Measurements from ENCODE around the gene EEF1E1. TPM values are rescaled to one million over a fixed set of nuclear protein-coding genes. Genes with fewer than 3 reads are reported as not detected.
A peak's percentile ranks its signal among the peaks of the same experiment; 100 is the strongest.

The EEF1E1 gene
- 35.3 TPM for polyA plus RNA-seq (2013, experiment 1 of 2)
- polyA plus RNA-seq (2013, experiment 2 of 2) = 41.3 TPM

DNA sequence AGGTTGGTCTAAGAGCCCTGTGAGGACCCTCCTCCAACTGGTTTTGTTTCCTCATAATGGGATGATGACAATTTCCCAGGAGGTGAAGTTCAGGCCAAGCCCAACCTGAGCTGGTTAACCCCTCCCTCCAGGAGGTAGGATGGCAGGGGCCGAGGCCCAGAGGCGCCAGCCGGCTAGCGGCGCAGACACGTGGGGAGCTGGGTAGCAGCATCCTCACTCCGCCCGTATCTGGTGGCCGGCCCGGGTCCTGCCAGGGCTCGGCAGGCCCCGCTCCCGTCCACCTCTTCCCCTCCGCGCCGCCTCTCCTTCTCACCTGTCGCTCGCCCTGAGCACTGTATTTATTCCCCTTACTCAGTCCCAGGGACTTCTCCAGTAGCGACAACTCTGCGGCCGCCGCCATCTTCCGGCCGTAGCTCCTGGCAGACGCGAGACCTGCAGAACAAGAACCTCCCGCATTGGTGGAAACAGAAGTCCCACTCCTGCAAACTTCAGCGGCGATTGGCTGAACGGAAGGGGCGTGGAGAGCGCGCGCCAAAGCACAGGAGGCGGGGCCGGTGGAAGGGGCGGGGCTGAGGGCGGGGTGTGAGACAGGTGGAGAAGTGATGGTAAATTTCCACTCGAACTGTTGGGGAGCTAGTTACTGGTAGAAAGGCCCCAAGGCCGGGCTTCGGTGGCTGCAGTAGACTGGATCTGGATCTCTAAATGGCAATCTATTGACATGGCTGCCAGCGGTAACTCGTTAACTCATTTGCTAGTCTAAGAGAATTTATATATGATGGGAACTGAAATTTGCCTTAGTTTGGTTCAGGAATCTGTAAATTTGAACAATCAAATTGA, at the start of gene EEF1E1:
Gene EEF1E1, minus strand, starts transcription at position 427 of the 837 bp plus-strand sequence. Its CDS starts 27 bp downstream, at position 400.
- H3K79me1 ChIP-seq (replicated peaks; ENCODE audit: low read length, poor library complexity, severe bottlenecking) = peaks cover 2% of the 10 kb centered on the region
- WGBS = under 1% methylated on average over 43 of the region's 43 CpGs
- peak within 1 kb of the TSS; percentile 87 for H4K8ac ChIP-seq (ENCODE audit: low read length)
- H2AFZ ChIP-seq (ENCODE audit: low read depth, low read length) = peak within 1 kb of the TSS; percentile 77
- peak within 1 kb of the TSS; percentile 75 to 86 for H3K18ac ChIP-seq (ENCODE audit: low read depth in 1 of 2, low read length in 2 of 2)
- H2BK5ac ChIP-seq (ENCODE audit: low read depth, low read length, poor library complexity, severe bottlenecking) = no peak within 1 kb of the TSS
- peak within 1 kb of the TSS in 1 of 2 experiments; percentile 9 for H3K23ac ChIP-seq (ENCODE audit: low read length in 2 of 2)
- no peaks in the 10 kb centered on the region for H3K9me3 ChIP-seq (ENCODE audit: control insufficient read depth, low read length)
- peak within 1 kb of the TSS; percentile 33 for H3K27ac ChIP-seq (ENCODE audit: low read length, poor library complexity, severe bottlenecking)
- peak within 1 kb of the TSS; percentile 64 to 92 for H3K4ac ChIP-seq (ENCODE audit: low read depth in 1 of 2, low read length in 2 of 2)
- peak within 1 kb of the TSS; percentile 98 for H3K4me2 ChIP-seq (ENCODE audit: low read length, poor library complexity, severe bottlenecking)
- peak within 1 kb of the TSS; percentile 87 for H2AK5ac ChIP-seq (ENCODE audit: low read length, severe bottlenecking)
- H3K36me3 ChIP-seq (ENCODE audit: control insufficient read depth in 1 of 2, insufficient read depth in 2 of 2, low read depth in 1 of 2, low read length in 2 of 2) = no peaks in the 10 kb centered on the region
- H2BK12ac ChIP-seq (ENCODE audit: low read length in 2 of 2) = peak within 1 kb of the TSS in 1 of 2 experiments; percentile 54
- H3K27me3 ChIP-seq (ENCODE audit: control insufficient read depth in 1 of 2, insufficient read depth in 1 of 2, low read length in 2 of 2) = no peaks in the 10 kb centered on the region
- H4K91ac ChIP-seq (ENCODE audit: low read length) = peak within 1 kb of the TSS; percentile 78
- H3K4me3 ChIP-seq (ENCODE audit: insufficient read depth in 1 of 2, low read depth in 1 of 2, low read length in 2 of 2) = peak within 1 kb of the TSS; percentile 92 to 95
- peak; percentile 96 for DNase-seq
- H3K9ac ChIP-seq (ENCODE audit: low read length) = peak within 1 kb of the TSS; percentile 95
- H3K14ac ChIP-seq (ENCODE audit: low read length in 2 of 2) = no peak within 1 kb of the TSS
- H3K4me1 ChIP-seq (ENCODE audit: control insufficient read depth, insufficient read depth, low read depth, low read length) = peaks cover 6% of the 10 kb centered on the region
- H2BK120ac ChIP-seq (ENCODE audit: low read depth, low read length) = no peak within 1 kb of the TSS
- peak within 1 kb of the TSS; percentile 89 for H2BK15ac ChIP-seq (ENCODE audit: low read depth, poor library complexity, severe bottlenecking)

- H3K9me3 ChIP-seq (ENCODE audit: control insufficient read depth, low read length) = no peaks in the 10 kb centered on the region
- no peak overlapping the region for H2BK15ac ChIP-seq (ENCODE audit: low read depth, poor library complexity, severe bottlenecking)
- no peak overlapping the region for H4K8ac ChIP-seq (ENCODE audit: low read length)
- H3K4ac ChIP-seq (ENCODE audit: low read depth in 1 of 2, low read length in 2 of 2) = no peak overlapping the region
- no peaks in the 10 kb centered on the region for H3K79me1 ChIP-seq (replicated peaks; ENCODE audit: low read length, poor library complexity, severe bottlenecking)
- no peak overlapping the region for H2AFZ ChIP-seq (ENCODE audit: low read depth, low read length)
- H3K14ac ChIP-seq (ENCODE audit: low read length in 2 of 2) = no peak overlapping the region
- WGBS = no CpG with 5 or more reads among the region's 1 CpG
- H3K18ac ChIP-seq (ENCODE audit: low read depth in 1 of 2, low read length in 2 of 2) = no peak overlapping the region
- no peak overlapping the region for H2BK120ac ChIP-seq (ENCODE audit: low read depth, low read length)
- DNase-seq = no peak
- H3K4me1 ChIP-seq (ENCODE audit: control insufficient read depth, insufficient read depth, low read depth, low read length) = no peaks in the 10 kb centered on the region
- H3K23ac ChIP-seq (ENCODE audit: low read length in 2 of 2) = no peak overlapping the region
- H3K27ac ChIP-seq (ENCODE audit: low read length, poor library complexity, severe bottlenecking) = no peak overlapping the region
- no peak overlapping the region for H3K9ac ChIP-seq (ENCODE audit: low read length)
- no peak overlapping the region for H2AK5ac ChIP-seq (ENCODE audit: low read length, severe bottlenecking)
- H2BK12ac ChIP-seq (ENCODE audit: low read length in 2 of 2) = no peak overlapping the region
- no peaks in the 10 kb centered on the region for H3K27me3 ChIP-seq (ENCODE audit: control insufficient read depth in 1 of 2, insufficient read depth in 1 of 2, low read length in 2 of 2)
- no peak overlapping the region for H4K91ac ChIP-seq (ENCODE audit: low read length)
- no peak overlapping the region for H3K4me2 ChIP-seq (ENCODE audit: low read length, poor library complexity, severe bottlenecking)
- H3K36me3 ChIP-seq (ENCODE audit: control insufficient read depth in 1 of 2, insufficient read depth in 2 of 2, low read depth in 1 of 2, low read length in 2 of 2) = no peaks in the 10 kb centered on the region
- H3K4me3 ChIP-seq (ENCODE audit: insufficient read depth in 1 of 2, low read depth in 1 of 2, low read length in 2 of 2) = no peak overlapping the region
- no peak overlapping the region for H2BK5ac ChIP-seq (ENCODE audit: low read depth, low read length, poor library complexity, severe bottlenecking)
Measured at GRCh38 chr6:8149350-8149749, 47.0 kb upstream of the EEF1E1 start.

GRCh38 chr6:8143945-8144344, 41.6 kb upstream of the EEF1E1 start:
- H3K9ac ChIP-seq (ENCODE audit: low read length) = no peak overlapping the region
- no peaks in the 10 kb centered on the region for H3K9me3 ChIP-seq (ENCODE audit: control insufficient read depth, low read length)
- H2BK15ac ChIP-seq (ENCODE audit: low read depth, poor library complexity, severe bottlenecking) = no peak overlapping the region
- H3K14ac ChIP-seq (ENCODE audit: low read length in 2 of 2) = no peak overlapping the region
- H3K27ac ChIP-seq (ENCODE audit: low read length, poor library complexity, severe bottlenecking) = no peak overlapping the region
- no peaks in the 10 kb centered on the region for H3K4me1 ChIP-seq (ENCODE audit: control insufficient read depth, insufficient read depth, low read depth, low read length)
- no peak overlapping the region for H3K18ac ChIP-seq (ENCODE audit: low read depth in 1 of 2, low read length in 2 of 2)
- no peak overlapping the region for H3K4me3 ChIP-seq (ENCODE audit: insufficient read depth in 1 of 2, low read depth in 1 of 2, low read length in 2 of 2)
- no peak overlapping the region for H4K8ac ChIP-seq (ENCODE audit: low read length)
- no peak overlapping the region for H2AFZ ChIP-seq (ENCODE audit: low read depth, low read length)
- no peak overlapping the region for H2BK5ac ChIP-seq (ENCODE audit: low read depth, low read length, poor library complexity, severe bottlenecking)
- no peak overlapping the region for H2BK12ac ChIP-seq (ENCODE audit: low read length in 2 of 2)
- no CpG with 5 or more reads among the region's 2 CpGs for WGBS
- no peak overlapping the region for H4K91ac ChIP-seq (ENCODE audit: low read length)
- H3K79me1 ChIP-seq (replicated peaks; ENCODE audit: low read length, poor library complexity, severe bottlenecking) = no peaks in the 10 kb centered on the region
- no peak overlapping the region for H2AK5ac ChIP-seq (ENCODE audit: low read length, severe bottlenecking)
- H2BK120ac ChIP-seq (ENCODE audit: low read depth, low read length) = no peak overlapping the region
- H3K27me3 ChIP-seq (ENCODE audit: control insufficient read depth in 1 of 2, insufficient read depth in 1 of 2, low read length in 2 of 2) = no peaks in the 10 kb centered on the region
- DNase-seq = no peak
- H3K4me2 ChIP-seq (ENCODE audit: low read length, poor library complexity, severe bottlenecking) = no peak overlapping the region
- H3K4ac ChIP-seq (ENCODE audit: low read depth in 1 of 2, low read length in 2 of 2) = no peak overlapping the region
- no peaks in the 10 kb centered on the region for H3K36me3 ChIP-seq (ENCODE audit: control insufficient read depth in 1 of 2, insufficient read depth in 2 of 2, low read depth in 1 of 2, low read length in 2 of 2)
- no peak overlapping the region for H3K23ac ChIP-seq (ENCODE audit: low read length in 2 of 2)

- H2BK120ac ChIP-seq (ENCODE audit: low read depth, low read length) = no peak overlapping the region
Measured at GRCh38 chr6:8139451-8139850, 37.1 kb upstream of the EEF1E1 start.

More at GRCh38 chr6:8139451-8139850, 37.1 kb upstream of the EEF1E1 start:
- no peaks in the 10 kb centered on the region for H3K9me3 ChIP-seq (ENCODE audit: control insufficient read depth, low read length)
- H3K27ac ChIP-seq (ENCODE audit: low read length, poor library complexity, severe bottlenecking) = no peak overlapping the region
- H2AFZ ChIP-seq (ENCODE audit: low read depth, low read length) = no peak overlapping the region
- H3K4me2 ChIP-seq (ENCODE audit: low read length, poor library complexity, severe bottlenecking) = no peak overlapping the region
- 84% methylated on average over 6 of the region's 7 CpGs for WGBS
- no peak overlapping the region for H3K18ac ChIP-seq (ENCODE audit: low read depth in 1 of 2, low read length in 2 of 2)
- H4K8ac ChIP-seq (ENCODE audit: low read length) = no peak overlapping the region
- no peaks in the 10 kb centered on the region for H3K36me3 ChIP-seq (ENCODE audit: control insufficient read depth in 1 of 2, insufficient read depth in 2 of 2, low read depth in 1 of 2, low read length in 2 of 2)
- no peak overlapping the region for H3K9ac ChIP-seq (ENCODE audit: low read length)
- no peak overlapping the region for H2AK5ac ChIP-seq (ENCODE audit: low read length, severe bottlenecking)
- no peak overlapping the region for H2BK5ac ChIP-seq (ENCODE audit: low read depth, low read length, poor library complexity, severe bottlenecking)
- no peak overlapping the region for H3K4ac ChIP-seq (ENCODE audit: low read depth in 1 of 2, low read length in 2 of 2)
- no peak overlapping the region for H3K23ac ChIP-seq (ENCODE audit: low read length in 2 of 2)
- no peak overlapping the region for H2BK12ac ChIP-seq (ENCODE audit: low read length in 2 of 2)
- H3K79me1 ChIP-seq (replicated peaks; ENCODE audit: low read length, poor library complexity, severe bottlenecking) = no peaks in the 10 kb centered on the region
- DNase-seq = no peak
- peaks cover 0 to 12% of the 10 kb centered on the region in 2 experiments for H3K27me3 ChIP-seq (ENCODE audit: control insufficient read depth in 1 of 2, insufficient read depth in 1 of 2, low read length in 2 of 2)
- H3K4me1 ChIP-seq (ENCODE audit: control insufficient read depth, insufficient read depth, low read depth, low read length) = no peaks in the 10 kb centered on the region
- H3K14ac ChIP-seq (ENCODE audit: low read length in 2 of 2) = peak overlapping the region in 1 of 2 experiments; percentile 22
- H4K91ac ChIP-seq (ENCODE audit: low read length) = no peak overlapping the region
- H2BK15ac ChIP-seq (ENCODE audit: low read depth, poor library complexity, severe bottlenecking) = no peak overlapping the region
- H3K4me3 ChIP-seq (ENCODE audit: insufficient read depth in 1 of 2, low read depth in 1 of 2, low read length in 2 of 2) = no peak overlapping the region
